HCT116 (cell line): ENCODE data around the gene RCOR1. TPM values are rescaled to one million over a fixed set of nuclear protein-coding genes. Genes with fewer than 3 reads are reported as not detected.

ENCODE experiments used
- ATAC-seq: fragments of 200-7000 bp; cut with Tn5 transposase; 2 replicates; pipeline ENCODE4 v1.9.1; 2020; ENCODE audit warnings: mild to moderate bottlenecking, moderate library complexity
- BruUV-seq: library from RNA; stranded (reverse); fragments of 400-500 nt; replicated peaks from 2 replicates; lab custom pipeline; 2021; lab: Mats Ljungman, UMichigan
- CTCF ChIA-PET: fragments of 300-600 bp; sonication (Branson Sonifier 250); formaldehyde crosslinking; loops from one replicate; lab custom pipeline; 2021; ENCODE audit warnings: antibody characterized with exemption; lab: Charles Lee
- POLR2A ChIA-PET: fragments of 300-600, 350-600 bp; sonication (Branson Sonifier 250); formaldehyde crosslinking; loops from one replicate; lab custom pipeline; 2021; ENCODE audit warnings: antibody characterized with exemption; lab: Charles Lee
- RAD21 ChIA-PET, 2 experiments: fragments of 300-600 bp; sonication (Branson Sonifier 250); formaldehyde crosslinking; loops; one replicate each; lab custom pipeline; 2023; ENCODE audit warnings: low total read pairs in 2 of 2; ENCODE audit not compliant: uncharacterized antibody in 2 of 2, unreplicated experiment in 2 of 2, low non-redundant PET in 1 of 2; lab: Charles Lee
- DNase-seq: peaks from one replicate; pipeline ENCODE4 v3.0.0-alpha.2; 2010; ENCODE audit warnings: low read depth, low spot score
- H2AFZ ChIP-seq: fragments of 200-600 bp; shearing (Covaris generic), sonication (generic); 2 replicates; pipeline ENCODE4 v1.6.1; 2017; ENCODE audit warnings: low read depth, mixed run types, mixed read lengths, antibody characterized with exemption, low read length; ENCODE audit not compliant: poor library complexity, severe bottlenecking
- H3K27ac ChIP-seq: 2 replicates; pipeline ENCODE4 v1.5.1; 2012; ENCODE audit warnings: low read depth, low read length
- H3K27me3 ChIP-seq: fragments of 200-600 bp; sonication (generic); 2 replicates; pipeline ENCODE4 v1.6.1; 2016; ENCODE audit warnings: mixed run types, low read length, mixed read lengths; ENCODE audit not compliant: insufficient read depth
- H3K36me3 ChIP-seq, 2 experiments: fragments of 200-500 bp in 1 of 2; fragments of 200-600 bp in 1 of 2; sonication (Bioruptor generic) in 1 of 2; sonication (generic) in 1 of 2; 2 replicates each; pipeline versions ENCODE4 v1.5.1 to v1.6.1; 2014 to 2016; ENCODE audit warnings: low read length in 2 of 2, inconsistent platforms in 1 of 2, mixed read lengths in 1 of 2, mixed run types in 1 of 2; ENCODE audit not compliant: insufficient read depth in 2 of 2, control insufficient read depth in 1 of 2
- H3K4me1 ChIP-seq, 2 experiments: fragments of 200-600 bp in 1 of 2; sonication (generic) in 1 of 2; 2 replicates each; pipeline versions ENCODE4 v1.5.1 to v1.6.1; 2012 to 2017; ENCODE audit warnings: low read length in 2 of 2, inconsistent platforms in 1 of 2, mild to moderate bottlenecking in 1 of 2, mixed read lengths in 1 of 2, mixed run types in 1 of 2, moderate library complexity in 1 of 2; ENCODE audit not compliant: insufficient read depth in 2 of 2, control insufficient read depth in 1 of 2
- H3K4me2 ChIP-seq: fragments of 200-600 bp; sonication (generic); 2 replicates; pipeline ENCODE4 v1.6.1; 2017; ENCODE audit warnings: mixed run types, low read length, mixed read lengths
- H3K4me3 ChIP-seq, 2 experiments: fragments of 200-600 bp in 1 of 2; sonication (generic) in 1 of 2; replicated peaks in 1 of 2; 2 replicates each; pipeline ENCODE4 v1.5.1; 2011 to 2016; ENCODE audit warnings: low read length in 2 of 2, control low read depth in 1 of 2, low read depth in 1 of 2, mild to moderate bottlenecking in 1 of 2, mixed read lengths in 1 of 2, mixed run types in 1 of 2
- H3K79me2 ChIP-seq: fragments of 200-600 bp; sonication (generic); 2 replicates; pipeline ENCODE4 v1.6.1; 2017; ENCODE audit warnings: mild to moderate bottlenecking, mixed run types, low read length, moderate library complexity, mixed read lengths; ENCODE audit not compliant: insufficient read depth
- H3K9ac ChIP-seq: fragments of 200-600 bp; sonication (generic); 2 replicates; pipeline ENCODE4 v1.6.1; 2016; ENCODE audit warnings: low read length, mixed read lengths
- H3K9me2 ChIP-seq: fragments of 200-600 bp; sonication (generic), shearing (Covaris generic); 2 replicates; pipeline ENCODE4 v1.6.1; 2017; ENCODE audit warnings: mixed run types, mild to moderate bottlenecking, moderate library complexity; ENCODE audit not compliant: insufficient read depth
- H3K9me3 ChIP-seq, 2 experiments: fragments of 200-500 bp in 1 of 2; fragments of 200-600 bp in 1 of 2; sonication (Bioruptor generic) in 1 of 2; sonication (generic) in 1 of 2; 2 replicates each; pipeline ENCODE4 v1.6.1; 2014 to 2017; ENCODE audit warnings: low read length in 2 of 2, mixed read lengths in 2 of 2, inconsistent platforms in 1 of 2, low read depth in 1 of 2, mild to moderate bottlenecking in 1 of 2, mixed run types in 1 of 2, moderate library complexity in 1 of 2; ENCODE audit not compliant: control insufficient read depth in 1 of 2, insufficient read depth in 1 of 2
- H4K20me1 ChIP-seq: fragments of 200-600 bp; sonication (generic), shearing (Covaris generic); 2 replicates; pipeline ENCODE4 v1.6.1; 2017; ENCODE audit warnings: mixed run types, mild to moderate bottlenecking, moderate library complexity; ENCODE audit not compliant: insufficient read depth
- ATF3 ChIP-seq: IDR thresholded peaks from 2 replicates; pipeline ENCODE4 v1.6.1; 2012
- CBX3 ChIP-seq: IDR thresholded peaks from 2 replicates; pipeline ENCODE4 v1.6.1; 2012; ENCODE audit warnings: low read depth
- CEBPB ChIP-seq: IDR thresholded peaks from 2 replicates; pipeline ENCODE4 v1.6.1; 2012; ENCODE audit warnings: low read depth
- EGR1 ChIP-seq: IDR thresholded peaks from 2 replicates; pipeline ENCODE4 v1.6.1; 2012; ENCODE audit warnings: low read depth
- EZH2 ChIP-seq: fragments of 200-600 bp; sonication (generic); IDR thresholded peaks from 2 replicates; pipeline ENCODE4 v1.6.1; 2017; ENCODE audit warnings: antibody characterized with exemption, mixed run types
- JUND ChIP-seq: IDR thresholded peaks from 2 replicates; pipeline ENCODE4 v1.6.1; 2012
- MAX ChIP-seq: IDR thresholded peaks from 2 replicates; pipeline ENCODE4 v1.6.1; 2012
- REST ChIP-seq: IDR thresholded peaks from 2 replicates; pipeline ENCODE4 v1.6.1; 2012; ENCODE audit warnings: low read depth
- SP1 ChIP-seq: IDR thresholded peaks from 2 replicates; pipeline ENCODE4 v1.6.1; 2012; ENCODE audit warnings: low read depth
- SRF ChIP-seq: IDR thresholded peaks from 2 replicates; pipeline ENCODE4 v1.6.1; 2012; ENCODE audit warnings: low read depth
- ZBTB33 ChIP-seq: IDR thresholded peaks from 2 replicates; pipeline ENCODE4 v1.6.1; 2011; ENCODE audit warnings: mild to moderate bottlenecking, low read length, moderate library complexity; ENCODE audit not compliant: insufficient replicate concordance; ENCODE audit errors: extremely low read depth
- ZNF274 ChIP-seq: fragments of 200-500 bp; sonication (Bioruptor generic); IDR thresholded peaks from 2 replicates; pipeline ENCODE4 v1.6.1; 2014; ENCODE audit warnings: mild to moderate bottlenecking, low read depth, low read length, inconsistent platforms
- intact Hi-C: fragments of 100-400 bp; cut with micrococcal nuclease; formaldehyde crosslinking; loops from 2 replicates; pipeline ENCODE4 v1.10.0; 2022
- total RNA-seq: library from RNA; stranded (reverse); gene quantifications from one replicate; pipeline ENCODE4 v1.2.1, GENCODE V29; 2021; ENCODE audit not compliant: unreplicated experiment

The RCOR1 gene
- total RNA-seq, 1 experiment from 2014 or later = 30.7 TPM

GRCh38 chr14:102583726-102584125 lies 8.7 kb upstream of the RCOR1 start:
- ChIA-PET POLR2A (no interaction called here), RAD21 (no interaction called here), CTCF (no interaction called here)
- ATAC-seq (no peak), DNase-seq (no peak)
- no peak overlapping the region for H3K27ac ChIP-seq
- no peak overlapping the region for H3K9ac ChIP-seq
- no peaks in the 10 kb centered on the region for H3K79me2 ChIP-seq
- no peaks in the 10 kb centered on the region for H4K20me1 ChIP-seq
- H3K36me3 ChIP-seq = no peaks in the 10 kb centered on the region
- no peak for TF ChIP-seq REST
- no peak for TF ChIP-seq EZH2
- TF ChIP-seq ATF3 = no peak
- TF ChIP-seq CEBPB = no peak
- TF ChIP-seq EGR1 = no peak
- no peak for TF ChIP-seq CBX3
- TF ChIP-seq ZBTB33 = no peak
- no peak for TF ChIP-seq SP1
- TF ChIP-seq SRF = no peak
- no peak for TF ChIP-seq JUND
- no peak for TF ChIP-seq ZNF274
- no peak for TF ChIP-seq MAX
- no TSS peak for BruUV-seq
- H3K4me2 ChIP-seq = no peak overlapping the region
- H3K4me1 ChIP-seq = peaks cover 13 to 33% of the 10 kb centered on the region in 2 experiments
- no peaks in the 10 kb centered on the region for H3K27me3 ChIP-seq
- H2AFZ ChIP-seq = no peak overlapping the region
- H3K4me3 ChIP-seq = no peak overlapping the region
- intact Hi-C loops = no loop called here
- no peaks in the 10 kb centered on the region for H3K9me3 ChIP-seq
- no peaks in the 10 kb centered on the region for H3K9me2 ChIP-seq
